Muscle of arm (tissue), 12 donors: Measurements from ENCODE around the gene RPS24. TPM values are rescaled to one million over a fixed set of nuclear protein-coding genes. Genes with fewer than 3 reads are reported as not detected.
A peak's percentile ranks its signal among the peaks of the same experiment; 100 is the strongest.
"Not testable (repeated sequence)": the region's sequence is repeated elsewhere in the genome, so short reads cannot be mapped to it uniquely, and the experiment has no call there.

Experiments
- DNase-seq: peaks from one replicate; pipeline ENCODE4 v3.0.0-alpha.2; 2013
- polyA plus RNA-seq, 12 donors: library from polyadenylated mRNA; unstranded; fragments of 120-200 nt; gene quantifications; one replicate each; pipeline ENCODE4 v1.2.1, GENCODE V29; 2013; ENCODE audit not compliant: insufficient read length in 12 of 12

The RPS24 gene
- polyA plus RNA-seq, 12 donors = 3,133 to 5,274 (median 3,712) TPM; not detected in 1

DNA sequence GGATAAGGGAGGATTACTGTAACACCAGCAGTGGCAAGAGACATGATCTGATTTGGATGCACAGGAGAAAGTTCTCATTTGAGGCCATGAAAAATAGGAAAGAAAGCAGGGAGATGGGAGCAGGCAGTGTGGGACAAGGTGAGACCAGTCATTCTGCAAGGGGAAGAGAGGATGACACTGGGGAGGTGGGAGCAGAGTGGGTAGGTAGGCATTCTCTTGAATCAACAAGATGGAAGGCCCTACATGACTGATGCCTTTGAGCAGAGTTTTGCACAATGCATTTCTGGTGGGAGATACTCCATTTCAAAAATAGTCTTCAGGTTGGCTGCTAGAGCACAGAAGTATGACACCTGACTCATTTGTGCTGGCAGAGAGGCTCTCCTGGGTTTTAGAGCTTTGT is 10.5 kb downstream of the RPS24 start:
- DNase-seq = no peak

DNA sequence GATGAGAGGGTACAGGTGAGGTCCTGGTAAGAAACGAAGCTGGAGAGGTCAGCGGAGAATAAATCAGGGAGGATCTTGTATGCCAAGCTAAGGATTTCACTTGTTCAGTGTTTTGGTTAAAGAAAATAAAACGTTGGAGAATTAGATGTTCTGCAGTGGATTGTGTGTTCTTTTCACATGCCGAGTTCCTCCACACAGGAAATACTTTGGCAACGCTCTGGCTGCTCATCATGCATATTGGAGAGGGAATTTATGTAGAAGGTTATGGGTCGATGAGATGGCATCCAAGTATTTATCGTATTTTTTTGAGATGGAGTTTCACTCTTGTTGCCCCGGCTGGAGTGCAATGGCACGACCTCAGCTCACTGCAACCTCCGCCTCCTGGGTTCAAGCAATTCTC is 11.0 kb downstream of the RPS24 start:
- no peak for DNase-seq

DNA sequence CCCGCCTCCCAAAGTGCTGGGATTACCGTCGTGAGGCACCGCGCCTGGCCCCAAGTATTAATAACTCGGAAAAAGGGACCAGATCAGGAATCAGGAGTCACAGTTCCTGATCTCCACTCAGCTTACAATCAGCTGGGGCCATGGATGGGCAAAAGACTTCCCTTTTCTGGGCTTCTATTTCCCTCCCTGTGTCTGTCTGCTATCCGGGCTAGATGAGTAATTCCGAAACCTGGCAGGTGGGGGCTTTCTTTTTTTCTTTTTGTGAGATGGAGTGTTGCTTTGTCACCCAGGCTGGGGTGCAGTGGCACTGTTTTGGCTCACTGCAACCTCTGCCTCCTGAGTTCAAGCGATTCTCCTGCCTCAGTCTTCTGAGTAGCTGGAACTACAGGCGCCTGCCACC is 11.6 kb downstream of the RPS24 start:
- DNase-seq = no peak

DNA sequence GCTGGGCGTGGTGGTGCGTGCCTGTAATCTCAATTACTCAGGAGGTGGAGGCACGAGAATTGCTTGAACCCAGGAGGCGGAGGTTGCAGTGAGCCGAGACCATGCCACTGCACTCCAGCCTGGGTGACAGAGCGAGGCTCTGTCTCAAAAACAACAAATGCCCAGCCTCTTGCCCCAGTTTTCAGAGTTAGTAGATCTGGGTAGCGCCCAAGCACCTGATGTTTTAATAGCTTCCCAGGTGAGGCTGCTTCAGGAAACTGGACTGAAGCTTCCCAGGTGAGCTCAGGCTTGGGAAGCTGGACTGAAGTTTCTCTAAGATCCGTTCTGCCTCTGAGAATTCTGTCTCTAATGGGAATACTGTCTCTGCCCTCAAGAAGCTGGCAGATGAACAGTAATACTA is 12.2 kb downstream of the RPS24 start:
- no peak for DNase-seq

DNA sequence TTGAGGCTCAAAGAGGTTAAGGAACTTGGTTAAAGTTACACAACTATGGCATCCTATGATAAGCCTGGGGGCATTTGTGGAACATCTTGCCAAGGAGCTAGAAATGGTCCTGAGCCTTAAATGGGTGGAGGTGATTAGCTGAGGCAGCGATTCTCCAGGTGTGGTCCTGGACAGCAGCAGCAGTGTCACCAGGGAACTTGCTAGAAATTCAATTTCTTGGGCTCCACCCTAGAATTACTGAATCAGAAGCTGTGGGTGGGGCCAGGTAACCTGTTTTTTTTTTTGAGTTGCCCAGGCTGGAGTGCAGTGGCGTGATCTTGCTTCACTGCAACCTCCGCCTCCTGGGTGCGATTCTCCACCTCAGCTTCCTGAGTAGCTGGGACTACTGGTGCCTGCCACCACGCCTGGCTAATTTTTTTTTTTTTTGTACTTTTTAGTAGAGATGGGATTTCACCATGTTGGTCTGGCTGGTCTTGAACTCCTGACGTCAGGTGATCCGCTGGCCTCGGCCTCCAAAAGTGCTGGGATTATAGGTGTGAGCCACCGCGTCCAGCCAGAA is 13.1 kb downstream of the RPS24 start:
- no peak for DNase-seq

DNA sequence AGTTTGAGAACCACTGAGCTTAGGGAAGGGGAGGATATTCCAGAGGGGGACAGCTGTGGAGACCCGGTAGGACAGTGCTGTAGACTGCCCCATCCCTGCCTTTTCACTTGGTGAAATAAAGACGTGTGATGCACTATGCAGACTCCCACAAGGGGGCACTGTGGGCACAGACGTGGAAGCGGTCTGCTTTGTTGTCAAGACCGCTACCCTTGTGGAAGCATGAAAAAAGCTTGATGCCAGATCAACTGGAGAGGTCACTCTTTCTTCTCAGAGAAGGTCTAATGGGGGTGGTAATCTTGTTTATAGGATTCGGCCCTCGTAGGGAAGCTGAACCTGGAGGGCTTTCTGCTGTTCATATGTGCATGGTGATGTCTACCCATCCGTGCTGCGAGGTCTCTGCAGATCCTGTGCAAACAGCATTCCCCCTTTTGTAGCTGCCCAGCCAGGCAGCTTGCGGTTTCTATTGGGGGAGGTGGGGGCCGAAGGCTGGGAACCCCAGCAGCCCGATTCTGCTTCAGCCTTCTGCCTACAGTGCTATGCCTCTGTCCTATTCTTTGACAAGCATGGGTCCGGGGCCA is 13.7 kb downstream of the RPS24 start:
- DNase-seq = peak; percentile 88

DNA sequence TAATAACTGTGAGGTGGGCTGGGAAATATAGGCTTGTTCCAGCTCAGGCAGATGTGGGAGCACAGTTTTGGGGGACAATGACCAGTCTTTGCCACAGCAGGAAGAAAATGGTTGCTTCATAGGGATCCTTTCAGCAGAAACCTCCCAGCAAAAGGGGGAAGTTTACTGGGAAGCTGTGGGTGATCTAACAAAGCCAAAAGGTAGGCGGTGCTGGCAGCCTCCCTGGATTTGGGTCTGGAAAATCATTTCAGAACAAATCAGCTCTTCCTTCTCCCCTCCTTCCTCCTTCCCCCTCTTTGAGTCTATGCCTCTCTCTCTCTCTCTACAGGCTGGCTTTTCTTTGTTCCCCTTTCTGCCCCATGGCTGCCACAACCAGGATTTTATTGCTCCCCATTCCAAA is 16.2 kb downstream of the RPS24 start:
- DNase-seq = peak; percentile 45

DNA sequence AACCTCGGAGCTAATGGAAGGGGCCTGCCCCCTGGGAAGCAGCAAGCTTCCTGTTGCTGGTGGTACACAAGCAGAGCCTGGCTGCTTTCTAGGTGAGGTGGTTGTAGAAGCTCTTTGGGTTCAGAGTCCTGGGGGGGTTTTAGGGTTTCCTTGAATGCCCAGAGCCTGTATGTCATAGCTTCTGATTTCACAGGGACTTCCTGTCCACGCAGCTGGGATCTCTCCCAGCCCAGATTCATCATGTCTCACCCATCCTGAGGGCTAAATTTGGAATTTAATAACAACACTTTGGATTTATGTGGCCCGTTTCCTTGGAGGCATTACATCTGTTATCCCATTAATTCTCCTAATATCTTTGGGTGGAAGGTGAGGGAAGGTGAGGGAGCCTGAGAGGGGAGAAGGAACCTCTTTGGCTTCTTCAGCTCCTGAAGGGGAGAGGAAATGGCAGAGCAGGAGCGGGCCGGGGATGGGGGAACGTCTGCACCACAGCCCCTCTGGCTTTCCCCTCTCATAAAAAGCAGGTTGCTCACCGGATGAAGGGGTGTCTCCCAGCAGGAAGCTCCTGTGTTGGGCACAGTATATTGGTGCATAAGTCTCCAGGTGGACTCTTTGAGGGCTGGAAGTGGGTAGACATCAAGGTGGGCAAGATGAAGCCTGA is 19.7 kb downstream of the RPS24 start:
- DNase-seq = no peak

DNA sequence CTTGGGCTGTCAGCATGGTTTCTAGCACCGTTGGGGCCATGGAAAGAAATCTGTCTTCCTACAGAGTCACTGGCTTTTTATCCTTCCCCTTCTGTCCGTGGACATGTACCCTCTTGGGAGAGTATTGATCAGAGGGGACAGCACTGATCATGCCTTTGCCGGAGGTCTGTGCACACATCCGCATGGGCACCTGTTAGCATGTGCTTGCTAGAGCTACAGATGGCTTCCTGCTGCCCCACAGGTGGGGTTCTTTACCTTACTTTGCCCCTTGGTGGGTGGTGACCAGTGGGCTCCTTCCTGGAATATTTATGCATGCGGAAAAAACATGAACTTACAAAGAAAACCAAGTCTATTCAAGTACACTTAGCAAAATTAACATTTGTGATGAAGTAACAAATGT is 24.9 kb downstream of the RPS24 start:
- DNase-seq = no peak

DNA sequence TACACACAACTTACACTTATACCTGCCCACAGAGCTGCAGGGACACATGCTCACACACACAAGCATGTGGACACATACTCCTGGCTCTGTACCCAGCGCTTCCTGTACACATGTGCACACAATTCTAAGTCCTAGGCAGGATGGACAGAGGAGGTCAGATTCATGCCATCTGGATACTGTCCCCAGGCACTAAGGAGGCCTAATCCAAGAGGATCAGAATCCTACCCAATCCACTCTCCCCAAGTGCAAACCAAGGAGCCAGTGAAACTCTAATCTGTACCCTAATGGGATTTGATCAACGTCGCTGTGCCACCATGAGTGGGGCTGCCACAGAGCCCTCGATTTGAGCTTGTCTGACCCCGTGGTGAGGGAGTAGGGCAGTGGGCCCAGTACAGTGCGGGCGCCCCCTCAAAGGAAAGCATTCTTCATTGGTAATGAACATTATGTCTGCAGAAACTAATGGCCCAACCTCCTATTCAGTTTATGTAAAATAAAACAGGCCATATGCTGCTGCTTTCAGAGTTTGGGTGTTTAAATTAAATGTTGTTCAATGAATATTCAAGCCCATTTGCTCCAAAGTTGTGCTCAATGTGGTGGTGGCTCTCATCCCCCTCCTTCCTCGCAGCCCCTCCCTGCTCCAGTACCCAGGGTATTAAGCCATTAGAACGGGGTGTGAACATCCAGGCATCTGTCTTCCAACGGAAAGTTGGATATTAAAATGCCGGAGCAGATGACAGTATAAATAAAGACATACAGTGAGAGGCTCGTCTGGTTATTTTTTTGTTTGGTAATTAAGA is 26.4 kb downstream of the RPS24 start:
- no peak for DNase-seq

DNA sequence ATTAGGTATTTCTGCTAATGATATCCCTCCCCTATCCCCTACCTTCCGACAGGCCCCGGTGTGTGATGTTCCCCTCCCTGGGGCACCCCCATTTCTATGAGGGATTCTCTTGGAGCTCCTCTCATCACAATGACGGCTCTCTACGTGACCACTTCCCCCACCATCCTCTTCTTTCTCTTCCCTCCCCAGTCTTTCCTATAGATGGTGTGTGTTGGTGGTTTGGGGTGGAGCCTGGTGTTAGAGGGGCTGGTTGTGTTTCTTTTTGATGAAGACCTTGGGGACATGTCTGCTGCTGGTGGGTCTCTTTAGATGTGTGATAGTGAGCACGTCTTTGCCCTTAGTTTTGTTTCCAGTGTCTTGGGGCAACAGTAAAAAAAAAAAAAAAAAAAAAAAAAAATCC is 28.6 kb downstream of the RPS24 start:
- no peak for DNase-seq

DNA sequence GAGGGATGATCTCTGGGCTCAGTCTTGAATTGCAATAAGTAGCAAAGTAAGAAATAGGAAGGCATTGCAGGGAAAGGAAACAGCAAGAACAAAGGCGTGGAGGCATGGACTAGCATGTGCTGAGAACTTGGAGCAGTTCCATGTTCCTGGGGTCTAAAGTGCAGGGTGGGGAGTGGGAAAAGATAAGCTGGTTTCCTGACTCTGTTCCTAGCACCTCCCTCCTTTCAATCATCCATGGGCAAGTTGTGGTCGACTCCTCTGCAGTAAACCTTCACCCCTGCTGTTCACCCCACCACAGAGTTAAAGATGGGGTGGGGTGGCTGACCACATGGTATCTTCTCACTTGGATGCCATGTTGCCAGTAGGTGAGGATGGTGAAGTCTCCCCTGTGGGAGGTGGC is 29.6 kb downstream of the RPS24 start:
- no peak for DNase-seq

DNA sequence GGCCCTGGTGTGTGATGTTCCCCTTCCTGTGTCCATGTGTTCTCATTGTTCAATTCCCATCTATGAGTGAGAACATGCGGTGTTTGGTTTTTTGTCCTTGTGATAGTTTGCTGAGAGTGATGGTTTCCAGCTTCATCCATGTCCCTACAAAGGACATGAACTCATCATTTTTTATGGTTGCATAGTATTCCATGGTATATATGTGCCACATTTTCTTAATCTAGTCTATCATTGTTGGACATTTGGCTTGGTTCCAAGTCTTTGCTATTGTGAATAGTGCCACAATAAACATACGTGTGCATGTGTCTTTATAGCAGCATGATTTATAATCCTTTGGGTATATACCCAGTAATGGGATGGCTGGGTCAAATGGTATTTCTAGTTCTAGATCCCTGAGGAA is 31.3 kb downstream of the RPS24 start:
- not testable (repeated sequence) for DNase-seq

DNA sequence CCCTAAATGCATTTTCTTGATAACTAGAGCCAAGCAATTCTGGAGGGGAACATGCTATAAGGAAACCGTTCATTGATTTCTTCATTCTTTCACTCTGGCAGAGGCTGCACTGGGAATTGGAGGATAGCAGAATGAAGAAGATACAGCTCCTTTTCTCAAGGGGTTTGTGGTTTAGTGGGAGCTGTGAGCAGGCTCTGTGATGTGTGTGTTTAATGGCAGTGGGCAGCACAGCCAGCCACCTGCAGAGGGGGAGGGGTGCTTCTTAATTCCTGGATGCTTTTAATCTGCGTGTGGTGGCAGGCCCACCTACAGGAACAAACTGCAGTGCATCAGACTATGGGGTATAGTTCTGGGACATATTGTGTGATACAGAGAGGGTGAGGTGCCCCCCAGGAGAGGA is 31.9 kb downstream of the RPS24 start:
- no peak for DNase-seq

DNA sequence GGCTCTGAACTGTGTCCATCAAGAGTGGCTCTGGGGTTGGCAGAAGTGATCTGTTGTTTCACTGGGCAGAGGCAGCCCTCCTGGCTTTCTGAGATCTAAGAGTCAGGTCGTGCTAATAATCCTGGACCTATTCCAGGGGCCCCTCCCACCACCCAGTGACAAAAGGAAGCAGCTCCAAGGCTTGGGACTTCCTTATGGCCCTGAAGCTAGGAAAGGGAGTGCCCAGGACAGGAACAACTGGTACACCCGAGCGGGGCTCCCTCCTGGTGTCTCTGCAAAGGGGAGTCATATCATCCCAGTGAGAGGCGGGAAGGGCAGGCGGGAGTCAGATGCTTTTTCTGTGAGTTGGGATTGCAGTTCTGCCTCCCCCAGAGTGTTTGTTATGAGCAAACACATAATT is 32.3 kb downstream of the RPS24 start:
- no peak for DNase-seq

DNA sequence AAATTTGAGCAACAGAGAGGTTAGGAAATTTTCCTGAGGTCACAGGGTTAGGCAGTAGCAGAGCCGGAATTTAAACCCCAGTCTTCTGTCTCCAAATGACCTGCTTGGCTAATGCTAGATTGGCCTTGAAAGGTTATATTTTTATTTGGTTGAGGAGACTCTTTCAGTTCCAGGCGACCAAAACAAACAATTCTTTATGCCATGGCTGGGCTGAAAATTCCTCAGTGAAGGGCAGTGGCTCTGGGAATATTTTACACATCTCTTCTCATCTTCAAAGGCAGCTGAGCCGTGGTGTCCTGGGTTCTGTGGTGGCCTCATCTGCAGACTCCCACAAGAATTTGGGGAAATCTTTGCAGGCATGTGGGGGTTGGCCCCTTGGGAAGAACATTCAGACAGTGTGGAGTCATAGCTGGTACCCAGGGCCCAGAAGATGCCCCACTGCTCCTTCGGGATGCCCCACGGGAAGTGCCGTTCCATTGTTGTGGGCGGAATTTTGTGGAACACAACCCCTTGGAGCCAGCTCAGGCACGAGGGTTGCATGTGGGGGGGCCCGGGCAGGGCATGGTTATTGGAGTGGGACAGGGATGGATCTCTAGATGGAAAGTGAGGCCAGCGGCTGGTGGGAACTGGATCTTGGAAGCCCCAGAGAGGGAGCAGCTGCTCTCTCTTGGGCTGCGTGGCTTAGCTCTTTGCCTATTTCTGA is 33.2 kb downstream of the RPS24 start:
- DNase-seq = no peak

DNA sequence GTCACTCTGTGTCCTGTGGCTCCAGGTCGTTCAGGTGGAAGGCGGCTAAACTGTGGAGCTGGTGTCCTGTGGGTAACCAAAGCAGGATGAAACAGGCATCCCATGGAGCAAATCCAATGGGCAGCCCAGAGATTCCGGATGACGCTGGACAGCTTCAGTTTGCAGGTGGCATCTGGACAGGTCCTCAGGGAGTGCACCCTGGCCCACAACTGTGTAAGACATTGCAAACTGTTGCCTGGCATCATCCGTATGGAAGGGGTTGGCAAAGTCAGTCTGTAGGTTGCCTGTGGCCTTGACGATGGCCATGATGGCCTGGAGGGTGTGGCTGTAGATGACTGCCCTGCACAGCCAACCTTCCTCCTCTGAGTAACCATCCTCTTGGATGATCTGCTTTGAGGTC is 35.5 kb downstream of the RPS24 start:
- DNase-seq = no peak

DNA sequence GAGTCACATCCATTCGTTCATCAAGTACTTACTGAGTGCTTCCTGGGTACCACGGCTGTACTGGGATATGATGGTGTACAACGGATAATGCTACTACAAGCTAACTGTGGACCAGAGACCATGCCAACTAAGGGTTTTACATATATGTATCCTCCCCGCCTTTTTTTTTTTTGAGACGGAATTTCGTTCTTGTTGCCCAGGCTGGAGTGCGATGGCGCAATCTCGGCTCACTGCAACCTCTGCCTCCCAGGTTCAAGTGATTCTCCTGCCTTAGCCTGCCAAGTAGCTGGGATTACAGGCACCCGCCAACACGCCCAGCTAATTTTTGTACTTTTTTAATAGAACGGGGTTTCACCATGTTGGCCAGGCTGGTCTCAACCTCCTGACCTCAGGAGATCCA is 36.4 kb downstream of the RPS24 start:
- not testable (repeated sequence) for DNase-seq

DNA sequence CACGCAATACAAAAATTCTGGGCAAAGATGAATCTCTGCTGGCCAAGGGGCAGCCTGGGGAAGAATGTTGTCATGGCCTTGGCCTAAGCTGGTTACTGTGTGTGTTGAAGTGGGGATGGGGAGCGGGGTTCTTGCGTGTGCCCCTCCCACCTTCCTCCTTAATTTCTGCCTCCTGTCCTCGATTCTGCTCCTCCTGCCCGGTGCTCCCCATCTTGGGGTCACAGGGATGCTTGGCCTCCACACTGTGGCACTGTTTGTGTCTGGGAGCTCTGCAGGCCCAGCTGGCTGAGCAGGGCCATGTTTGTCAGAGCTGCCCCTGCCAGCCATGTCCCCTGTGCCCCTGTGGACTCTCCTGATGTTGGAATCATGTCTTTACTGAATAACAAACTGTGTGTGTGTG is 37.1 kb downstream of the RPS24 start:
- no peak for DNase-seq

DNA sequence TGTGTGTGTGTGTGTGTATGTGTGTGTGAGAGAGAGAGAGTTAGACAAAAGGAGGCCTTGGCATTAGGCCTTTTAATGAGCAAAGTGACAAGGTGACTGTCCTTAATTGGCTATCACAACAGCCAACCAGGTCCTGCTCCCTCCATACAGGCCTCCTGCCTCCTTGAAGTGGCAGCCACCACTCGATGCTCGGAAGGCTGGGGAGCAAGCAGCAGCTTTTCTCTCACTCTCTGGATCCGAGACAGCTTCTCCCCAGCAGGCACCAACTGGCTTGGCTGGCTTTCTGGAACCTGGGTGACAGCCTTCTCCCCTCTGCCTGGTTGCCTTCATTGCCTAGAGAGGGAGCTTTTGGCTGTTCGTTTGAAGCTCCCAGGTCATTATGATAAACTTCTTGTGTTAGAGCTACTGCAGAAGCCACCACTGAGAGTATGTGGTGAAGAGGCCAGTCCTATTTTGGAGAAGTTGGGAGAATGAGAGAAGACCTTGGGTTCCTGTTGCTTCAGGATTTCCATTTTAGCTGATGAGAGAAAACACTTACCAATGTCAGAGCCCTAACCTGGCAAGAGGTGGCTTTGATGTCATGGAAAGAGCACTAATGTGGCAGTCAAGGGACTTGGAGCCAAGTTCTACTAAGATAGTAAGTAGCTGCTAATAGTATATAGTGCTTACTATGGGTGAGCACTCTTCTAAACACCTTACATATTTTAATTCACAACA is 37.6 kb downstream of the RPS24 start:
- no peak for DNase-seq

DNA sequence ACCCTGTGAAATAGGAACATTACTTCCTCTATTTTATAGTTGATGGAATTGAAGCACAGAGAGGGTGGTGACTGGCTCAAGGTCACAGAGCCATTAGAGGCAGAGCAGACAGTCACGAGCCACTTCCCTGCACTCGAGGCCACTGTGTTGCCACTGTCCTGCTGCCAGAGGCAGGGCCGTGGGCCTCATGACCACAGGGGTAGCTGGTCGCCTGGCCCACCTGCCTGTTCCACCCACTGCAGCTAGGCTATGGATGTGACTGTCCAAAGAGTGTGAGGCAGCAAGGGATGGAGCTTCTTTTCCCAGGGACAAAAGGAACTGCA is 38.2 kb downstream of the RPS24 start:
- no peak for DNase-seq

DNA sequence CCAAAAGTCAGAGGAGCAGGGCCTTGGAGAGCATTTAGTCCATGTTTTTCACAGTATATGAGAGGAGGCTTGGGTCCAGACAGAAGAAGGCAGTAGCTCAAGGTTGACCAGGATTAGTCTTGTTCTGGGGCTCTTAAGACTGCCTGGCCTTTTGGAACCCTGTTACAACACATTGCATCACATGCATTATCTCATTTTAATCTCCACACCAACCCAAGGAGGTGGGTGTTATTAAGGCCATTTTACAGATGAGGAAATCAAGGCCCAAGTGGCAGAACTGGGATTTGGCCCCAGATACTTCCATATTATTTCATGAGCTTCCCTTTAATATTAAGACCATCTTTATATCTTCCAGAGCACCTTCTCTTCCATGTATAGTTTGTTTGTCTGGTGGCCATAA is 38.8 kb downstream of the RPS24 start:
- DNase-seq = no peak
